Upper lobe of left lung (tissue), 6 donors: Measurements from ENCODE around the gene PIN4. TPM values are rescaled to one million over a fixed set of nuclear protein-coding genes. Genes with fewer than 3 reads are reported as not detected.

Experiments
- ATAC-seq, 2 donors: fragments of 200-7000 bp; cut with Tn5 transposase; one replicate each; pipeline ENCODE4 v1.9.1; 2022; ENCODE audit warnings: mild to moderate bottlenecking in 2 of 2, moderate library complexity in 2 of 2; ENCODE audit not compliant: low FRiP score in 2 of 2
- DNase-seq, 2 donors: peaks; one replicate each; pipeline ENCODE4 v3.0.0-alpha.2; 2019 to 2020
- H3K27ac ChIP-seq, 4 donors: fragments of 200-600 bp; sonication (generic); one replicate each; pipeline ENCODE4 v1.5.1; 2016 to 2019
- H3K27me3 ChIP-seq, 4 donors: fragments of 200-600 bp; sonication (generic); one replicate each; pipeline ENCODE4 v1.5.1; 2017 to 2019
- H3K36me3 ChIP-seq, 4 donors: fragments of 200-600 bp; sonication (generic); one replicate each; pipeline ENCODE4 v1.5.1; 2016 to 2019
- H3K4me1 ChIP-seq, 4 donors: fragments of 200-600 bp; sonication (generic); one replicate each; pipeline ENCODE4 v1.5.1; 2018 to 2019
- H3K4me3 ChIP-seq, 4 donors: fragments of 200-600 bp; sonication (generic); one replicate each; pipeline ENCODE4 v1.5.1; 2017 to 2019; ENCODE audit warnings: mild to moderate bottlenecking in 2 of 4, moderate library complexity in 1 of 4
- H3K9me3 ChIP-seq, 4 donors: fragments of 200-600 bp; sonication (generic); one replicate each; pipeline ENCODE4 v1.5.1; 2018 to 2019
- EP300 ChIP-seq, 4 donors: sonication (generic); formaldehyde crosslinking; IDR thresholded peaks; one replicate each; pipeline ENCODE4 v1.5.1; 2017; ENCODE audit warnings: antibody characterized with exemption in 4 of 4, control low read depth in 2 of 4
- POLR2A ChIP-seq, 4 donors: fragments of 450-650 bp; IDR thresholded peaks; one replicate each; pipeline ENCODE4 v1.5.1; 2016 to 2017; ENCODE audit warnings: antibody characterized with exemption in 4 of 4, mild to moderate bottlenecking in 2 of 4
- POLR2AphosphoS5 ChIP-seq, 2 donors: sonication (generic); formaldehyde crosslinking; IDR thresholded peaks; one replicate each; pipeline ENCODE4 v1.5.1; 2017; ENCODE audit warnings: antibody characterized with exemption in 2 of 2
- WGBS, 2 donors: methylation state at CpG; one replicate each; pipeline ENCODE4 v1.1.5; 2017 to 2018; 5-methylcytosine and 5-hydroxymethylcytosine counted together
- total RNA-seq, 6 donors: library from RNA; depleted of rRNA in 4 of 6; stranded (reverse); fragments of >200 nt in 4 of 6; gene quantifications; one replicate each; pipeline versions ENCODE4 v1.1.0 to v1.2.1, GENCODE V29; 2016 to 2021
- TF ChIP-seq, protein P1 (sequence below), 6 experiments: fragments of 450-650 bp in 4 of 6; fragments of 200-600 bp in 2 of 6; sonication (generic) in 2 of 6; IDR thresholded peaks; one replicate each; pipeline ENCODE4 v1.5.1; 2016 to 2019; ENCODE audit warnings: antibody characterized with exemption in 6 of 6
- donor health status: DM: no; HTN: no; CAD: no; lungs with moderate emphysema.
- donor health status: DM: no; HTN: yes; CAD: no; lungs with severe emphysema.

The PIN4 gene
- total RNA-seq, 6 donors from 2014 or later: 3.1 to 23.2 (median 7.2) TPM

DNA sequence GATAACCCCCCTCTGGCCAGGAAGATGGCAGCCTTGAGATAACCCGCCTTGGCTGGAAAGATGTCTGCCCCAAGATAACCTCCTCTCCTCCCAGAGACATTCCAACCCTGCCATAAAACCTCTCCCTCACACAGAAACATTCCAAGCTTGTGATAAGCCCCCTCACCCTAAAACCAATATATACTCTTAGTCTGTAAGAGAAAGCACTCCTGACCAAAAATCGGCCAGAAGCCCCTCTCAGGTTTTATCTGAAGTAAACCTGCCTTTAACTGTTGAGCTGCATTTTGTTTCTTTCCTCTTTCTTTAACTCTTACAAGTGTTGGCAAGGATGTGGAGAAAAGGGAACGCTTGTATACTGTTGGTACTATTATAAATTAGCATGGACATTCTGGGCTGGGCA, 48.7 kb downstream of the PIN4 start:
- Histone ChIP-seq H3K4me1 (no peaks in the 10 kb centered on the region), H3K27me3 (no peaks in the 10 kb centered on the region), H3K4me3 (no peak overlapping the region), H3K36me3 (no peaks in the 10 kb centered on the region), H3K27ac (no peak overlapping the region), H3K9me3 (peaks cover 0 to 8% (median 0%) of the 10 kb centered on the region in 4 donors)
- WGBS, 2 donors: 91 to 92% methylated on average over 2 to 3 of the region's 3 CpGs
- TF ChIP-seq, protein P1, sequence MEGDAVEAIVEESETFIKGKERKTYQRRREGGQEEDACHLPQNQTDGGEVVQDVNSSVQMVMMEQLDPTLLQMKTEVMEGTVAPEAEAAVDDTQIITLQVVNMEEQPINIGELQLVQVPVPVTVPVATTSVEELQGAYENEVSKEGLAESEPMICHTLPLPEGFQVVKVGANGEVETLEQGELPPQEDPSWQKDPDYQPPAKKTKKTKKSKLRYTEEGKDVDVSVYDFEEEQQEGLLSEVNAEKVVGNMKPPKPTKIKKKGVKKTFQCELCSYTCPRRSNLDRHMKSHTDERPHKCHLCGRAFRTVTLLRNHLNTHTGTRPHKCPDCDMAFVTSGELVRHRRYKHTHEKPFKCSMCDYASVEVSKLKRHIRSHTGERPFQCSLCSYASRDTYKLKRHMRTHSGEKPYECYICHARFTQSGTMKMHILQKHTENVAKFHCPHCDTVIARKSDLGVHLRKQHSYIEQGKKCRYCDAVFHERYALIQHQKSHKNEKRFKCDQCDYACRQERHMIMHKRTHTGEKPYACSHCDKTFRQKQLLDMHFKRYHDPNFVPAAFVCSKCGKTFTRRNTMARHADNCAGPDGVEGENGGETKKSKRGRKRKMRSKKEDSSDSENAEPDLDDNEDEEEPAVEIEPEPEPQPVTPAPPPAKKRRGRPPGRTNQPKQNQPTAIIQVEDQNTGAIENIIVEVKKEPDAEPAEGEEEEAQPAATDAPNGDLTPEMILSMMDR (IDR thresholded peaks at IDR 0.05): no peak
- no peak for TF ChIP-seq POLR2AphosphoS5 (IDR thresholded peaks at IDR 0.05)
- TF ChIP-seq POLR2A (IDR thresholded peaks at IDR 0.05): no peak
- no peak for TF ChIP-seq EP300 (IDR thresholded peaks at IDR 0.05)
- DNase-seq (no peak), ATAC-seq (no peak)

DNA sequence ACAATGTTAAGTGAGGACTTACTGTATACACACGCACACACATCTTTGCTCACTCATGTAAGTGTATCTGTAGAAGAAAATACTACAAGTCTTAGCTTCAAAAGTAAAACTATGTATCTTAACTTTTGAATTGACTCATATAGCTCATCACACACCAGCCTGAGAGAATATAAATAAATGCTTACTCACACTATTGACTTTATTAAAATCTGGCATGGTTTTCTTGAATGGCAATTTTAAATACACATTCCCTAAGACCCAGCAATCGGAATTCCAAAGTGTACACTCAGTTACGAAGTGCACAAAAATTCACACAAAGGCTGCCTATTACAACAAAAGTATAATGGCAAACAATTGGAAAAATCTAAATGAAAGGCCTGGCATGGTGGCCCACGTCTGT, 55.3 kb downstream of the PIN4 start:
- TF ChIP-seq EP300 (IDR thresholded peaks at IDR 0.05): no peak
- TF ChIP-seq, protein P1 (IDR thresholded peaks at IDR 0.05): no peak
- TF ChIP-seq POLR2AphosphoS5 (IDR thresholded peaks at IDR 0.05): no peak
- TF ChIP-seq POLR2A (IDR thresholded peaks at IDR 0.05): no peak
- Histone ChIP-seq H3K36me3 (no peaks in the 10 kb centered on the region), H3K4me1 (peaks cover 0 to 7% (median 0%) of the 10 kb centered on the region in 4 donors), H3K27ac (no peak overlapping the region), H3K9me3 (no peaks in the 10 kb centered on the region), H3K4me3 (no peak overlapping the region), H3K27me3 (no peaks in the 10 kb centered on the region)
- DNase-seq (no peak), ATAC-seq (no peak)
- 84 to 100% methylated on average over 4 of the region's 4 CpGs for WGBS, 2 donors

DNA sequence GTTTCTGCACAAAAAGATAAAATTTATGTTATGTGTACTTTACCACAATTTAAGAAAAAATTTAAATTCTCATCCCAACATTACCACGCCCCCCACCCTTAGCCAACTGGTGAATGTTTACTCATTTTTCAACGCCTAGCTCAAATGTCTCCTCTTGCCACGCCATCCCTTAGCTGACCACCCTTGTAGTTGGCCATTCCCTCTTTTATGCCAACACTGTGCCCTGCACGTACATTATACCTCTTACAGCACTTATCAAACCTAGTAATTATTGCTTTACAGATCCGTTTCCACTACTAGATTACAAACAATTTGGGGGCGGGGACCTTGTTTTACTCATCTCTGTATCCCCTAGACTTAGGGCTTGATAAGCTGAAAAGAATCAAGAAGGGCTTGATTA, 56.6 kb downstream of the PIN4 start:
- Histone ChIP-seq H3K4me3 (peak overlapping the region in 1 of 4 donors; percentile 39), H3K27me3 (no peaks in the 10 kb centered on the region), H3K36me3 (no peaks in the 10 kb centered on the region), H3K9me3 (no peaks in the 10 kb centered on the region), H3K4me1 (peaks cover 0 to 7% (median 0%) of the 10 kb centered on the region in 4 donors), H3K27ac (no peak overlapping the region)
- 22 to 42% methylated on average over 5 to 6 of the region's 6 CpGs for WGBS, 2 donors
- DNase-seq (no peak), ATAC-seq (no peak)
- TF ChIP-seq, protein P1 (IDR thresholded peaks at IDR 0.05): no peak
- TF ChIP-seq EP300 (IDR thresholded peaks at IDR 0.05) (no peak), POLR2AphosphoS5 (IDR thresholded peaks at IDR 0.05) (no peak), POLR2A (IDR thresholded peaks at IDR 0.05) (no peak)

DNA sequence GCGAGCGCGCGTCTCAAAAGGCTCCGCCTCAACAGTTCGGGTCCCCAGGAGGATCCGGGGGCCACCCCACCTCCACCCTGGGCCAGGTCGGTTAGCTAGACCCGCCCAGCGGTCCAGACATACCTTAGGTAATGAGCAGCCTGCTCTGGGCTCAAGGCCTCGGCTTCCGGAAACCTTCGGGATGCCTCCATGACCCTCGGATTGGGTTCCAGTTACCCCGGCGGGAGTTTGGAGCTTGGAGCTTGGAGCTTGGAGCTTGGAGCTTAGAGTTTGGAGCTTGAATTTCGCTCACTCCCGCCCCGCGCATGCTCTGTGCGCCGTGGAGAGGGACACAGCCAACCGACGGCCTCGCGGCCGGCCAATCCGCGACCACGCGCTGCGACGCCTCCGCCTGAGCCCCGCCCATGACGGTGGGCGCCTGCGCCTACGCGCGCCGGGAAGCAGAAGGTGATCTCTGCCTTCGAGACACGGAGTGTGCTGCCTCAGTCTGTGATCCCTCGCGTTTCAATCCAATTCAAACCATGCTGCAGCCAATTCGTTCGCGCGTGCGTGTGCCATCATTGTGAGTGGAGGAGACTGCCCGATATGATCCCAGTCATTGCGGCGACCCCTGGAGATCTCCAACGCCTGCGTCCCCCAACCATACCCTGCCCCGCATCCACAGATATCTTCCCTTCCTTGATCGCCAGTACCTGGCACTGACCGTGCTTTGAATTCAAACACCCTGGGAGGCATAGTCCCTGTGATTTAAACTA, 57.3 kb downstream of the PIN4 start, which contains the start of gene ERCC6L:
TSS of gene ERCC6L (minus strand) at position 307 of the 755 bp plus-strand sequence. CDS start at position 191, 116 bp downstream.
- Histone ChIP-seq H3K27ac (peak within 1 kb of the TSS in 1 of 4 donors; percentile 54), H3K36me3 (no peaks in the 10 kb centered on the region), H3K4me3 (peak within 1 kb of the TSS in 3 of 4 donors; percentile 27 to 40 (median 39)), H3K9me3 (no peaks in the 10 kb centered on the region), H3K4me1 (peaks cover 0 to 7% (median 0%) of the 10 kb centered on the region in 4 donors), H3K27me3 (no peaks in the 10 kb centered on the region)
- ATAC-seq: peak; percentile 95 to 100
- WGBS, 2 donors: 20 to 34% methylated on average over 2 to 58 of the region's 59 CpGs
- DNase-seq: peak; percentile 84 to 97
- TF ChIP-seq POLR2AphosphoS5 (IDR thresholded peaks at IDR 0.05): peak in 1 of 2 donors; percentile 51
- TF ChIP-seq EP300 (IDR thresholded peaks at IDR 0.05): no peak
- TF ChIP-seq POLR2A (IDR thresholded peaks at IDR 0.05): peak in 1 of 4 donors; percentile 51

DNA sequence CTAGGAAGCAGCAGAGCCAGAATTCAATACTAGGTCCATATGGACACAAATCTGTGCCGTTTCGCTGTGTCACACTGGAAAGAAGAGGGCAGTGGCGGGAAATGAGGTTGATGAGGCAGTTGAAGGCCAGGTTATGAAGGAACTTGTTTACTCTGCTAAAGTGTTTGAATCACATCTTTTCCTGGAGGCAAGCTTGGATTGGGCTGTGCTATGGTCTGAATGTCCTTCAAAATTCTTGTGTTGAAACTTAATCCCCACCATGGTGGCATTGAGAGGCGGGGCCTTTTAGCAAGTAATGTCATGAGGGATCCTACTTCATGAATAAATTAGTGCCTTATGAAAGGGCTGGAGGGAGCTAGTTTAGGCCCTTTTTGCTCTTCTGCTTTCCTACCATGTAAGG, 59.4 kb downstream of the PIN4 start:
- WGBS, 2 donors: 86 to 95% methylated on average over 4 of the region's 4 CpGs

More for the DNA sequence above, 59.4 kb downstream of the PIN4 start:
- no peak overlapping the region for H3K27ac ChIP-seq
- no peak overlapping the region for H3K4me3 ChIP-seq
- peaks cover 0 to 7% (median 0%) of the 10 kb centered on the region in 4 donors for H3K4me1 ChIP-seq
- no peaks in the 10 kb centered on the region for H3K9me3 ChIP-seq
- ATAC-seq (no peak), DNase-seq (no peak)
- TF ChIP-seq POLR2A (IDR thresholded peaks at IDR 0.05) (no peak), EP300 (IDR thresholded peaks at IDR 0.05) (no peak), POLR2AphosphoS5 (IDR thresholded peaks at IDR 0.05) (no peak)
- TF ChIP-seq, protein P1 (IDR thresholded peaks at IDR 0.05): no peak
- no peaks in the 10 kb centered on the region for H3K36me3 ChIP-seq
- H3K27me3 ChIP-seq: no peaks in the 10 kb centered on the region
